Kasumi-1 (cell line): ENCODE data around the gene SNED1.

ENCODE experiments used
- DNase-seq, 2 experiments: peaks; one replicate each; lab custom pipeline; 2025; lab: John Stamatoyannopoulos, UW

SNED1 gene

DNA sequence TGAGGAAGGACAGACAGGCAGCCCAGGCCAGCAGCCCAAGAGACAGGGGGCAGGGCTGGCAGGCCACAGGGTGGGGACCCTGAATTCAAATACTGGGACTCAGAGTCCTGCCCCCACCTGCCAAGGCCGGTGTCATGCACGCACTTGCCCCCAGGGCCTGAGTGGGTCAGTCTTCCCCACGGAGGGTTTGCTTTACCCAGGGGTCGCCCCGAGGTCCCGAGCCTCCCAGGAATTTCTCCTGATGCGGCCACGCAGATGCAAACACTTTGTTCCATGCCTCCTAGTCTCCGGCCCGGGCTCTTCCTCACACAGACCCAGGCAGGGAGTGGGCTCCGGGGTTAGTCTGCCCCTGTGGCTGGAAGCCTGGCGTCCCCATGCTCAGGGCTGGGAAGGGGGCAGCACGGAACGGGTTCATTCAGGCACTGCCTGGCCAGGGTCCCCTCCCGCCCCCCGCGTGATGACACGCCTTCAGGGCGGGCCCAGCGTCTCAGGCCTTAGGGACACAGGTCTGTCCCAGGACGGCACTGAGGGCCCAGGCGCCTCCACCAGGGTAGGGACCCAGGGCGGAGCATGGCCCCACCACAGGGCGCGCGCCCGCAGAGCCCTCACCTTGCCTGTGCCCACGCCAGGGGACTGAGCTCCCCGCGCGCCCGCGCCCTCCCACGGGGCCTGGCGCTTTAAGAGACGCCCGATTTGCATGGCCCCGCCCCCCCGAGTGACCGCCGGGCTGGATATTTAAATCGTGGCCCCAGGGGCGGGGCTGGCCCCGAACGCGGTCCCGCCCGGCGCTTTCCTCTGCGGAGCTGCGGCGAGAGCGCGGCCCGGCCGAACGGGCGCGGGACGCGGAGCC, at the start of gene SNED1:
TSS of gene SNED1 (plus strand) at position 763 of the 850 bp plus-strand sequence. CDS start 220 bp downstream, outside the sequence.
- peak; percentile 24 to 32 for DNase-seq

DNA sequence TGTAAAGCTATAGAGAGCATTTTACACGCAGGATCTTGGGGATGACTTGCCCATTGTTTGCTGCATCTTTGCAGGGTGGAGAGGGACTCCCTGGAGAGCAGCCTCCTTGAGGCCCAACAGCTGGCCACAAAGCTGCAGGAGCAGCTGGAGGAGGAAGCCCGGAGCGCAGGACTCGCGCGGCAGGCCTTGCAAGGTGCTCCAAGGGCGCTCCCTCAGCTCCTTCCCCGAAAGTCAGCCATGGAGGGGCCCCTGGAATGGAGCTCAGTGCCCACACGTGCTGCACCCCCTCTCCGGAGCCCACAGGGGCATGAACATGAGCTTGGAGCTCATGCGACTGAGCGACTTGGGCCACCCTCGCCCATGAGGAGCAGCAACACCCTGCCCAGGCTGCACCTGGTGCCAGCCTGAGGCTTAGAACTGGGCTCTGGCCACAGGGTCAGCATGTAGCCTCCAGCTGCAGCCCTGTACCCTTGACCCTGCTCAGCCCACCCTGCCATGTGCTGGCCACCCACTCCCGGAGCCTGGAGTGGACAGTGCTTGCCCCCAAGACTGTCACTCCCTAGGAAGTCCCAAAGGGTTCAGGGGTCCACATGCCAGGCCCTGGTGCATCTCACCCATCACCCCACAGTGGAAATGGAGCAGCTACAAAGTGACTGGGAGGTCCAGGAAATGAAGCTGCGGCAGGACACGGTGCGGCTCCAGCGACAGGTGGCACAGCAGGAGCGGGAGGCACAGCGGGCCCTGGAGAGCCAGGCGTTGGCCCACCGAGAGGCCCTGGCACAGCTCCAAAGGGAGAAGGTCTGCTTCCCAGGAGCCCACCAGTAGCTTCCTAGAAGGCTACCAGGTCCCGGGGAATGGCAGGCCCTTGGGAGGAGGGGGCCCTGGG, 49.3 kb upstream of the SNED1 start:
- DNase-seq, result no peak

DNA sequence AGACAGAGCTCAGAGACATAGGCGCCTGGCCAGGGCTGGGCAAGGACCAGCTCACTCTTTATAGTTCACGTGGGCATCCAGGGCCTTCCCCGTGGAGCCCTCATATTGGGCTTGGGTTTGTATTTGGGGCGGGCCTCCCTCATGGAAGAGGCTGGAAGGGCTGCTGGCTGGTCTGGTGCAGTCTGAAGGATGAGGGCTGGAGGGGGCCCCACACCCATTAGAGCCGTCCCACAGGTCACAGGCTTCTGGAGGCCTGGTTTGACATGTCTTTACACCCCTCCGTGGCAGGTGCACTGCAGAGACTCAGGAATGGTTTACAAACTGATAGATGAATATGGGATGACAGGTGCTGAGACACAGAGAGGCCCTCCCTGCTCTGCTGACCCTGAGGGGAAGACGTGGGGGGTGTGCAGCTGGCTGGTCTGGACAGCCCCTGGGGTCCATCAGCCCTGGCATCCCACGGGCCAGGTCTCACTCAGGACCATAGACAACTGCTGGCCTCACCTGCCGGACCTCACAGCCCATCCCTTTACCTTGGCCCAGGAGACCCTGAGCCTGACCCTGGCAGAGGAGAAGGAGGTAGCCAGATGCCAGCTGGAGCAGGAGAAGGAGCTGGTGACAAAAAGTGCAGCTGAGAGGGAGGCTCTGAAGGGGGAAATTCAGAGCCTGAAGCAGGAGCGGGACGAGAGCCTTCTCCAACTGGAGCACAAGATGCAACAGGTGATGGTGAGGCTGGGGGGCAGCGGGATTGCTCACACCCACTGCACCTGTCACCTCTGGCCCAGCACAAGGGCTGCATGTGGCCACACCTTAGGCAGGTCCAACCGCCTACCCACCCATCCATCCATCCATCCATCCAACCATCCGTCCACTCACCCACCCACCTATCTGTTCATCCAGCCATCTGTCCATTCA, 48.4 kb upstream of the SNED1 start:
- DNase-seq, result no peak

DNA sequence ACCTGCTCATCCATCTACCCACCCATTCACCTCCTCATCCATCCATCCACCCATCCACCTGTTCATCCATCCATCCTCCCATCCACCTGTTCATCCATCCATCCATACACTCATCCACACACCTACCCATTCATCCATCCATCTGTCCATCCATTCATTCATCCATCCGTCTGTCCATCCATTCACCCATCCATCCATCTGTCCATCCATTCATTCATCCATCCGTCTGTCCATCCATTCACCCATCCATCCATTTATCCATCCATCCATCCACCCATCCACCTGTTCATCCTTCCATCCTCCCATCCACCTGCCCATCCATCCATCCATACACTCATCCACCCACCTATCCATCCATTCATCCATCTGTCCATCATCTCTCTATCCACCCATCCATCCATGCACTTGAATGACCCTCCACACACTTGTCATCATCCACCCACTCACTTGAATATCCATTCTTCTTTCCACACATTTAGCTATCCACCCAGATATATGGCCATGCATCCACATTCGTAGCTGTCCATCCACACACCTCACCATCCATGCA, 47.3 kb upstream of the SNED1 start:
- DNase-seq, result no peak

DNA sequence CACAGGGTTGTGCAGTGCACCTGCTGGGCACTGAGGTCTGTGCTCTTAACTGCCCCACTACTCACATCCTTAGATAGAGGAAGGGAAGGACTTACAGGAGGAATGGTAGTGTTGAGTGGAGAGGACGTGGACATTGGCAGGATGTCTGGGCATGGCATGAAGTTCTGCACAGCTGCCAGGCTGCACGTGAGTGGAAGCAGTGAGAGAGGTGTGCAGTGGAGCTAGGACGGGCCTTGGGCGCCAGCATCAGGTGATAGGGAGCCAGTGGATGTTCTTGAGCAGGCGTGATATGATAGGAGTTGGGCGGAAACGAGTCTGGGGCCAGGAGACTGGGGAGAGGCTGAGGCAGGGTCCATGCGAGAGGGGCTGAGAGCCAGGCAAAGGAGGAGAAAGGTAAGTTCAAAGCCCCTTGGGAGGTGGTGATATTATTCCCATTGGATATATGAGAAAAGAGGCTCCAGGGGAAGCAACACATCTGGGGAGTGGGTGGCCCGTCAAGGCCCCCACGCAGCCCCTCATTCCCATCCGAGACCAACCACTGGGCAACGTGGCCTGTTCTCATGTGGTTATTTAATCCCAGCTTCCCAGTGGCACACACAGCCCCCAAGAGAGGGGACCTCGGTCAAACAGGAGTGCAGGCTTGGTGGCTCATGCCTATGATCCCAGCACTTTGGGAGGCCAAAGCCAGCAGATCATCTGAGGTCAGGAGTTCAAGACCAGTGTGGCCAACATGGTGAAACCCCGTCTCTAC, 45.7 kb upstream of the SNED1 start:
- DNase-seq, result no peak

DNA sequence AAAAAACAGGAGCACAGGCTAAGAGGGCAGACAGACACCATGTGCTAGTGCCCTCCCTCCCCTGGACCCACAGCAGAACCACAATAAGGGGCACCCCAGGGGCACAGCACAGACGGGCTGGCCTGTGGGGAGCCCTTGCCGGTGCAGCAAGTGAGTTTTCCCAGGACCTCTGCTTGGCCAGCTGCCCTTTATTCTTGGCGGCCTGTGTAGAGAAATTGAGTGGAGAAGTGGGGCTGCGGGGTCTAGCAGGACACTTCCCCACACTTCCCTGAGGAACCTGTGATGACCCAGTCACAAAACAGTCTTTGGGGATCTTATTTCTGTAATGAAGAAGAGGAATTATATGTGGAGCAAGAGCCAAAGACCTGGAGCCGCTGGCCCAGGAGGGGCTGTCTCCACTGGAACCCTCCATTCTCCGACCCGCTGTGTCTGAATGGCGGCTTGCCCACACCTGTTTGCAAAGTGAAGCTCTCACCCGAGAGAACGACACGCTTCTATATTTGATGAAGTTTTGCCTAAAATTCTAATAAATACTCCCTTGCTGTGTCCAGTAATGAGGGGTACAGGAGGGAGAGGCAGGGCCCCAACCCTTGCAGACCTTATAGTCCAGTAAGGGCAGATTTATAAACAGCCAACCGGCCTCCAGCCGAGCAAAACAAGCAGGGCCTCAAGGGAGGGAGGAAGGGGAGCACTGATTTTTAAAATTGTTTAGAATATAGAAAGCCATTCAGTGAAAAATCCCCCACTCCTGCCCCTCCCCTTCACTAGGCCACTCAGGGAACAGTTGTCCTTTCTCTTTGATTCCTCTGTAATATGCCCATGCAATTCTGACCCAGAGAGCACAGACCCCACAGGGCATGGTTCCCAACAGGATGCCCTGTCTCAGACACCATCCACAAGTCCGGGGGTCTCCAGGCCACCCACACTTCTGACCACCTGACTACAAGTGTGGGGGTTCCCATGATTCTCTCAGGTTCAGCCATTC, 44.7 kb upstream of the SNED1 start:
- no peak for DNase-seq

DNA sequence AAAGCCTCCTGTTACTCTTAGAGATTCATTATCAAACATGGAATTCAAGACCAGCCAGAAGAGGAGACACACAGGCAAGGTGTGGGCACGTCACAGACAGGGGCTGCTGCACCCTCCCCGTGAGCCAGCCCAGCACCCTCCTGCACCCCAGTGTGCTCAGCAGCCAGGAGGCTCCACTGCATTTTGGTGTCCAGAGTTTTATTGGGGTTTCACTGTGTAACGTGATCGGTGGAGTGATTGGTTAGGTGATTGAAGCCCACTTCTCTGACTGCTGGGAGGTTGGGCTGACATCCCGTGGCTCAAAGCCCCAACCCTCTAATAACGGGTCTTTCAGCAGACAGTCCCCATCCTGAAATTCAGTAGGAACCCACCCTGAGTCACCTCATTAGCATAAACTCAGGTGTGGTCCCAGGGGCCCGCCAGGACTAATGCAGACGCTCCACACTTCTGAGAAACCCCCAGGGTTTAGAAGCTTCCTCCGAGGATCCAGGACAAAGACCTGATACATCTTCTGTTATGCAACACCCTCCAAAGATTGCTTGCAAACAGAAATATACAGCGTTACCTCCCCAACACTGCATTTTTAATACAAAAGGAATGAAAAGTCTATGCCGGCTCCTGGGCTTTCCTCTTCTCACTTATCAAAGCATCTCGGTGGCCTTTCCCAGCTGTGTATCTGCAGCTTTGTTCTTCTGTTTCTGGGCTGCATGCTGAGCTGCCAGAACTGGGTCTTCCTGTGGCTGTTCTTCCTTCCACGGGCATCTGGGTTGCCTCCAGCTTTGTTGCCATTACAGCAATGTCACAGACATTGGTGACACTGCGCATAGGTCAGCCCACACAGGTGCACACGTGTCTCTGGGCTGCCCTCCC, 43.7 kb upstream of the SNED1 start:
- no peak for DNase-seq

DNA sequence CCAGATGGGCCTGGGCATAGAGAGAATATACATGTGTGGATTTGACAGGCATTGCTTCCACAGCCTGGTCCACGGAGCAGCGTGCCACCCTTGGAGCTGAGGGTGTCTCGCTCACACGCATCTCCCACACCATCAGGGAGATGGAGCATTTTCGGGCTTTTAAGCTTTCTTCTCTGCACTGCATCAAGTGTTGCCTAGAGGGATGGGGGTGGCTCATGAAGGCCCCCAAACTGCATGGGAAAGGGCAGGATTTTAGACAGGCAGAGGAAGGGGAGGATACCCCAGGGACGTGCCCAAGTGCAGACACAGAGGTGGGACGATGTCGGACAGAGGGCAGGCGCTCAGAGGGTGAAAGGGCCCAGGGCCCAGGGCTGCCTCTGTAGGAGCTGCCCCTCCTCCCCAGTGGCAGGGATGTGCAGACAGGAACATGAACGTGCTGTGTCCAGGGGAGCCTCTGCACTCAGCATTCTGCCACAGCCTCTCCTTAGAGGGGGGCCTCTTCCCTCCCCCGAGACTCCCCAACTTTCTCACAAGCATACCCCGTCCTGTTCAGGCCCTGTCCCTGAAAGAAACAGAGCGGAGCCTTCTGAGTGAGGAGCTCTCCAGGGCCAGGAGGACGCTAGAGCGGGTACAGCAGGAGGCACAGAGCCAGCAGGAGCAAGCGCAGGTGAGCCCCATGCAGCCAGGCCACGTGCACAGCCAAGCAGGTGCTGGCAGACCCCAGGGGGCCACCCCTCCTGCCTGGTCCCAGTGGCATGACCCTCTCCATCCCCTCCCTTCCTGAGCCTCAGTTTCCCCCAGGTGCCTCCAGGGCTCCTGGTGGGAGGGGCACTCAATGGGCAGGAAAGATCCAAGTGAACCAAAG, 42.9 kb upstream of the SNED1 start:
- no peak for DNase-seq

DNA sequence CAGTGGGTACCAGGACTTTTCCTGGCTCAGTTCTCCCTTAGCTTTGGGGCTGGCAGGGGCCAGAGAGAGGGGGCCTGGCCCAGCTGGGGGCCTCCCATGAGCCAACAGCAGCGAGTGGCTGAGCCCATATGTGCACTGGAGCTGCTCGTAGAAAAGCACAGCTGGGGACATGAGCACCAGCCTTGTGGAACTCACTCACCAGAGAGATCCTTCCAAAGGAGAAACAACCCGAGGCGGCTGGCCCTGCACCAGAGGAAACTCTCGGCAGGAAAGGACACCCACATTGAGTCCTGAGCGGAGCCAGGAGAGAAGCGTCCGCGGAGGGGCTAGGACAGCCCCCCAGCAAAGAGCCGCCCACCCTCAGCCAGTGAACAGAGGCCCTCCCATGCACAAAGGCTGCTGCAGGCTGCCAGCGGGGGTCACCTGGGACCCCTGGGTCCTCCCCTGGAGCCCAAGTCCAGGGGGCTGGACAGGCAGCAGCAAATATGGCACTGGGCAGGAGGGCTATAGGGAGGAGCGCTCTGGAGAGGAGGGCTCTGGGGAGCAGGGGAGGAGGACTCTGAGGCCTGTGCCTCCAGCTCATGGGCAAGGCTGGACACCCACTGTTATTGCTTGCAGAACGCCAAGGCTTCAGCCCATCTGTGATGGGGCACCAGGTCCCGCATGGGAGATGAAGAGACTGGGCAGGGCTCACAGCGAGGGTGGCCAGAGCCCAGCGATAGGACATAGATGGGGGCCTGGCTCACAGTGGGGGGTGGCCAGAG, 42.1 kb upstream of the SNED1 start:
- no peak for DNase-seq

DNA sequence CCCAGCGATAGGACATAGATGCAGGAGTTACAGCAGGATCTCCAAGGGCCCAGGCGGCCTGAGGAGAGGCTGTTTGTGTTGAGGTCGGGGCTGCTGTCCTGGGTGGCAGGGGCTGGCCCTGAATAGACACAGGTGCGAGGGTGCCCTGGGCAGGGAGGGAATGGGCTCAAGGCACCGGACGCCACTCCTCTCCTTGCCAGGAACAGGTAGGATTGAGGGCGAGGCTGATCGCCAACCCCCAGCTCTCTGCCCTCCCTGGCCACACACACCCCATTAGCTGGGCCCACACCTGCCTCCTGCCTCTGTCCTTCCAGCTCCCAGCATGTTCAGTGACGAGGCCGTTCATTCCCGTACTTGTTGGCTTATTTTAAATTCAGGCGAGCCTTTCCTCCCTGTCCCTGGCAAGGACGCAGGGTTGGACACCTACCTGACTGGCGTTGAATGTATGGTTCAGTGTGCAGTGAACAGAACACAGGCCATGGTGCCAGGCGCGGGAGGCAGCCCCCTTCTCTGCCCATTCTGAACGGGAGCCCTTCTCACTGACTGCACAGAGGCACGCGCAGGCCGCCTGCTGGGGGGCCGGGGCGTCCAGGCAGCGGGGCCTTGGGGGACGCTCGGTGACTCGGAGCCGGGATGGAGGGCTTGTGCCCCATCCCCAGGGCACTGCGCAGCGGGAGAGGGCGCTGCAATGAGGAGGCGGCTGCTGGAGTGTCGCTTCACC, 41.3 kb upstream of the SNED1 start:
- DNase-seq, result no peak

DNA sequence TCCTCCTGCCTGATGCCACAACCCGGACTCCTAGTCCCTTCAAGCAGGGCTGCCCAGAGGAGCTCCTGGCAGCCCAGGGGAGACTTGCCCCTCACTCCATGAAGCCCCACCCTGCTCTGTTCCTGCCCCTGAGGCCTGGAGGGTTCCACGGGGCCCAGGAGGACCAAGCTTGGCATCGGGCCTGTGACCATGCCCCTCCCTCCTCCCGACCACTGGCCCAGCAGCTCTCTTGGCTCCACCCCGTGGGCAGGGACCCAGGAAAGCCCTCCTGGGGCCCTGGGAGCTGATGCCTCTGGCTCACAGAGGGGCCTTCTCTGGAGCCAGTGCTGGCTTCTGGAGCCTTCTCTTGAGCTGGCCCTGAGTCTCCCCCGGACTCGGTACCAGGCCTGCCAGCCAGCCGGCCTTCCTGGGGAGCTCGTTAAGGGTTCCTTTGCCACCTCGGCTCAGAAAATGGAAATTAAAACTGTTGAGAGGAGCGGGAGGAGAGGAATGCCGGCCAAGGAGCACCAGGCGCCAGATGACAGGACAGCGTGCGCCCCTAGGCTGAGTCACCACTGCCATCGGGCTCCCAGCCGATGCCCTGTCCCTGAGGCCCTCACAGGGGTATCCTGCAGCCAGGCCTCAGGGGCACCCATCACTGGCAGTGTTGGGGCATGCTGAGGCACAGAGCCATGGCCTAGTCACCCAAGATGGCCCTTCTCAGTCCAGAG, 40.6 kb upstream of the SNED1 start:
- no peak for DNase-seq

DNA sequence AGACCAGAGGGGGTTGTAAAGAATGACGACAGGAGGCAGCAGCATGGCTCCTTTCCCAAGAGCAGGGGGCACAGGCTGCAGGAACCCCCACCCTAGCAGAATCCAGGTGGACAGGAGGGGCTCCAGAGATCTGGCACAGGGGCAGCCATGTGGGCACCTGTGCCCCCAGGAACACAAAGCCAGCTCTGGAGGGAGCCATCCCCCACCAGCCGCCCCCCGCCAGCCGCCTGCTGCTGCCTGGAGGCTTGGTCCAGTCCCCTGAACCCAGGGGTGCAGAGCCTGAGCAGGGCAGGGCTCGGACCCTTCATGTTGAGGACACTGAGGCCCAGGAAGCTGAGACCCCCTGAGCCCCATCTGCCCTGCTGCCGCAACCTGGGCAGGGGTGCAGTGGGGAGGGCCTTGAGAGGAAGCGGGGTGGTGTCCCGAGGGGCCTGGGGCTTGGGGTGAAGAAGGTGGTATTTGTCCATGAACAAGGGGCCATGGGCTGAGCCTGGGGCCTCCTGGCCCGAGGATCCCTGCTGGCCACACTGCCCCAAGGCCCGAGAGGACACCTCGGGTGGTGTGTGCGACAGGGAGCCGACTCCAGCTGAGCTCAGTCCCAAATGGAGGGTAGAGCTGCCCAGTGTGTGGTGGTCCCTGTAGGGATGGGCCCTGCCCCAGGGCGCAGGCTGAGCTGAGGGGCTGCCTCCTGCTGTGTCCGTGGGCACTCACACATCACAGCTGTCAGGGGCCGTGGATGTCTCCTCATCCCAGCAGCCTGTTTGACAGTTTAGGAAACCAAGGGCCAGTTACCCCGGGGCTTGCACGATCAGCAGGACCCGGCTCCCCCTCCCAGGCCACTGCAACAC, 39.8 kb upstream of the SNED1 start:
- DNase-seq, result no peak

DNA sequence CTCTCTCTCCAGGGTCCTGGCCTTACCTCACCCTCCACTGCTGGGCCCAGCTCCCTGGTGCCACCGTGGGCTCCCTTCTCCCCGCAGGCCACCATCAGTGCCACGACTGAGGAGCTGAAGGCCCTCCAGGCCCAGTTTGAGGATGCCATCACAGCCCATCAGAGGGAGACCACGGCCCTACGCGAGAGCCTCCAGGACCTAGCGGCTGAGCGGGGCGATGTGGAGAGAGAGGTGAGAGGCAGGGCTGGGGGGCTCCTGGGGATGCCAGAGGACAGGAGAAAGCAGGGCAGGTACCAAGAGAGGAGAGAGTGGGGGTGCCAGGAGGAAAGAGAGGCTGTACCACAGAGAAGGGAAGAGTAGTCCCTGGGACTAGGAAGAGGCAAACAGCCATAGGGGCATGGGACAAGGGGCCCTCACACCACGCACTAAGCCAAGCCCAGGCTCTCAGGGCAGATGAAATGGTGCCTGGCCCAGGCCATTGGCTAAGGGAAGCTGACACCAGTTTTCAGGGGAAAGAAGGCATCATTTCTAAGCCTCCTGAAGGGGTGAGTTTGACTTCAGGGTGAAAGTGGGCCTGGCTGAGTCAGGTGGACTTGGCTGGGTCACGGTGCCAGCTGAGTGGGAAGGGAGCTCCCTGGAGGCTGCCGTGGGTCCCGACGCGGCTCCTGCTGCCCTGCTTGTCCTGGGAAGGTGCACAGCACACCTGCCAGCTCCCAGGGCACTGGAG, 39.0 kb upstream of the SNED1 start:
- DNase-seq, result no peak

DNA sequence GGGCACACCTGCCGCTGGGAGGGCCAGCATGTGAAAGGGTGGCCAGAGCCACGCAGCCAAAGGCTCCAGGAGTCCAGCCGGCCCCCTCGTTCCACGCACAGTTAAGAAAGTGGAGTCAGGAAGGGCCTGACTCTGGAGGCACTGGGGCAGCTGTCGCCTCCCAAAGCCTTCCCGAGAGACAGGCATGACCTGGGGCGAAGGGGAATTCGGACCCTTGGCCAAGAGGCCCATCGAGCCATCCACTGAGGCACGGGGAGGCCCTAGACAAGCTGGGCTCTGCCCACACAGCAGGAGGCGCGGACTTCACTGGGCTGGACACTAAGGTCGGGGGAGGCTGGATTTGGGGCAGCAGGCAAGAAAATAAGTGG, 38.5 kb upstream of the SNED1 start:
- DNase-seq, result no peak
